Spinal cord (tissue), 10 donors: ENCODE measurements around the gene COX20. TPM values are rescaled to one million over a fixed set of nuclear protein-coding genes. Genes with fewer than 3 reads are reported as not detected.
"Not testable (repeated sequence)": the region's sequence is repeated elsewhere in the genome, so short reads cannot be mapped to it uniquely, and the experiment has no call there.

Experiments used
- DNase-seq, 6 donors: peaks; one replicate each; pipeline versions ENCODE4 v3.0.0 to v3.0.0-alpha.2; 2013 to 2015; ENCODE audit warnings: low spot score in 6 of 6, low read depth in 4 of 6
- H3K27ac ChIP-seq: one replicate; pipeline ENCODE4 v1.5.1; 2013; ENCODE audit warnings: low read depth, low read length, control low read depth
- H3K27me3 ChIP-seq: one replicate; pipeline ENCODE4 v1.6.1; 2013; ENCODE audit warnings: low read length; ENCODE audit not compliant: control insufficient read depth, insufficient read depth
- H3K36me3 ChIP-seq: one replicate; pipeline ENCODE4 v1.6.1; 2013; ENCODE audit warnings: low read length; ENCODE audit not compliant: control insufficient read depth, insufficient read depth
- H3K4me1 ChIP-seq: one replicate; pipeline ENCODE4 v1.6.1; 2013; ENCODE audit warnings: low read length; ENCODE audit not compliant: control insufficient read depth, insufficient read depth
- H3K4me3 ChIP-seq: one replicate; pipeline ENCODE4 v1.5.1; 2013; ENCODE audit warnings: low read depth, low read length, control low read depth
- H3K9me3 ChIP-seq: one replicate; pipeline ENCODE4 v1.6.1; 2013; ENCODE audit warnings: low read length; ENCODE audit not compliant: control insufficient read depth, insufficient read depth
- WGBS: methylation state at CpG from one replicate; pipeline ENCODE4 v1.1.5; 2013; ENCODE audit warnings: missing lambda C conversion rate; ENCODE audit not compliant: insufficient coverage; 5-methylcytosine and 5-hydroxymethylcytosine counted together
- long read RNA-seq, 4 donors: transcript quantifications; one replicate each; lab custom pipeline, GENCODE V29; 2026
- polyA plus RNA-seq, 2 donors: library from polyadenylated mRNA; unstranded; fragments of 120-200 nt; gene quantifications; one replicate each; pipeline ENCODE4 v1.2.1, GENCODE V29; 2013; ENCODE audit not compliant: insufficient read length in 2 of 2
- total RNA-seq, 2 donors: library from RNA; depleted of rRNA in 1 of 2; stranded (reverse); fragments of 120-200 nt in 1 of 2; fragments of >200 nt in 1 of 2; gene quantifications; one replicate each; pipeline versions ENCODE4 v1.2.3 to v1.2.4, GENCODE V29; 2013 to 2014
- donor health status: healthy.

Gene COX20
- 10 to 100 TPM; 45.5 to 66.7 TPM for total RNA-seq
- 100 to 1,000 TPM; 149 to 184 TPM for polyA plus RNA-seq
- long read RNA-seq, donor 1, transcript COX20-202 (3 exons, 1,005 nt), result minor isoform, 45 of 486 reads
- long read RNA-seq, donor 1, transcript COX20-204 (3 exons, 2,616 nt), result minor isoform, 9 of 486 reads
- long read RNA-seq, donor 1, transcript COX20-203 (4 exons, 2,631 nt), result major isoform, 85 of 486 reads
- long read RNA-seq, donor 1, partial matches to known transcripts, result 315 of 486 reads
- long read RNA-seq, donor 1, other reads (novel, unspliced or antisense), result 32 of 486 reads
- long read RNA-seq, donor 2, transcript COX20-204 (3 exons, 2,616 nt), result minor isoform, 5 of 74 reads
- long read RNA-seq, donor 2, transcript COX20-202 (3 exons, 1,005 nt), result minor isoform, 31 of 74 reads
- long read RNA-seq, donor 2, transcript COX20-203 (4 exons, 2,631 nt), result major isoform, 36 of 74 reads
- long read RNA-seq, donor 2, partial matches to known transcripts, result 0 of 74 reads
- long read RNA-seq, donor 2, other reads (novel, unspliced or antisense), result 0 of 74 reads
- long read RNA-seq, donor 3, transcript COX20-202 (3 exons, 1,005 nt), result minor isoform, 33 of 87 reads
- long read RNA-seq, donor 3, transcript COX20-203 (4 exons, 2,631 nt), result major isoform, 43 of 87 reads
- long read RNA-seq, donor 3, partial matches to known transcripts, result 7 of 87 reads
- long read RNA-seq, donor 3, other reads (novel, unspliced or antisense), result 0 of 87 reads
- long read RNA-seq, donor 4, transcript COX20-202 (3 exons, 1,005 nt), result major isoform, 63 of 618 reads
- long read RNA-seq, donor 4, transcript COX20-204 (3 exons, 2,616 nt), result minor isoform, 18 of 618 reads
- long read RNA-seq, donor 4, transcript COX20-203 (4 exons, 2,631 nt), result major isoform, 63 of 618 reads
- long read RNA-seq, donor 4, partial matches to known transcripts, result 473 of 618 reads
- long read RNA-seq, donor 4, other reads (novel, unspliced or antisense), result 0 of 618 reads

- peak; percentile 89 to 99 (median 93) for DNase-seq
- under 1% methylated on average over 61 of the region's 77 CpGs for WGBS
- Histone ChIP-seq H3K4me1 (peaks cover 13% of the 10 kb centered on the region), H3K36me3 (peaks cover 4% of the 10 kb centered on the region), H3K27ac (peak within 1 kb of the TSS; percentile 100), H3K9me3 (no peaks in the 10 kb centered on the region), H3K27me3 (no peaks in the 10 kb centered on the region), H3K4me3 (peak within 1 kb of the TSS; percentile 66)
Observed at GRCh38 chr1:244835276-244836134, at the start of gene COX20. Gene COX20 (plus strand): TSS chr1:244835658. CDS start chr1:244835715, 57 bp downstream.

GRCh38 chr1:244788493-244789275, 46.8 kb upstream of the COX20 start:
- DNase-seq, result no peak
- Histone ChIP-seq H3K4me3 (no peak overlapping the region), H3K9me3 (no peaks in the 10 kb centered on the region), H3K36me3 (no peaks in the 10 kb centered on the region), H3K27me3 (peaks cover 4% of the 10 kb centered on the region), H3K4me1 (no peaks in the 10 kb centered on the region), H3K27ac (no peak overlapping the region)
- WGBS, result 78% methylated on average over 16 of the region's 23 CpGs

- no CpG with 5 or more reads among the region's 4 CpGs for WGBS
- Histone ChIP-seq H3K9me3 (no peaks in the 10 kb centered on the region), H3K27me3 (peaks cover 4% of the 10 kb centered on the region), H3K36me3 (no peaks in the 10 kb centered on the region), H3K4me1 (no peaks in the 10 kb centered on the region), H3K27ac (no peak overlapping the region), H3K4me3 (no peak overlapping the region)
- DNase-seq, result no peak
Observed at GRCh38 chr1:244789276-244789580, 46.2 kb upstream of the COX20 start.

- Histone ChIP-seq H3K9me3 (no peaks in the 10 kb centered on the region), H3K4me1 (no peaks in the 10 kb centered on the region), H3K36me3 (no peaks in the 10 kb centered on the region), H3K4me3 (no peak overlapping the region), H3K27ac (no peak overlapping the region), H3K27me3 (peaks cover 4% of the 10 kb centered on the region)
- DNase-seq, result no peak
- WGBS, result no CpG with 5 or more reads among the region's 4 CpGs
Observed at GRCh38 chr1:244789731-244790130, 45.7 kb upstream of the COX20 start.

GRCh38 chr1:244791061-244791460, 44.4 kb upstream of the COX20 start:
- Histone ChIP-seq H3K4me3 (no peak overlapping the region), H3K4me1 (no peaks in the 10 kb centered on the region), H3K9me3 (no peaks in the 10 kb centered on the region), H3K27me3 (peaks cover 4% of the 10 kb centered on the region), H3K27ac (no peak overlapping the region), H3K36me3 (no peaks in the 10 kb centered on the region)
- WGBS, result no CpG with 5 or more reads among the region's 3 CpGs
- no peak for DNase-seq

- no peak for DNase-seq
- H3K27me3 ChIP-seq, result peaks cover 4% of the 10 kb centered on the region
Observed at GRCh38 chr1:244792188-244792850, 43.1 kb upstream of the COX20 start.

GRCh38 chr1:244794071-244794470, 41.4 kb upstream of the COX20 start:
- no peaks in the 10 kb centered on the region for H3K9me3 ChIP-seq
- no peak for DNase-seq
- no peaks in the 10 kb centered on the region for H3K36me3 ChIP-seq
- no peak overlapping the region for H3K4me3 ChIP-seq
- H3K27ac ChIP-seq, result no peak overlapping the region
- no peaks in the 10 kb centered on the region for H3K27me3 ChIP-seq
- no peaks in the 10 kb centered on the region for H3K4me1 ChIP-seq
- 85% methylated on average over 9 of the region's 9 CpGs for WGBS

More at GRCh38 chr1:244792188-244792850, 43.1 kb upstream of the COX20 start:
- H3K36me3 ChIP-seq, result no peaks in the 10 kb centered on the region
- H3K4me1 ChIP-seq, result no peaks in the 10 kb centered on the region
- no CpG with 5 or more reads among the region's 5 CpGs for whole genome bisulfite sequencing
- no peak overlapping the region for H3K27ac ChIP-seq
- no peaks in the 10 kb centered on the region for H3K9me3 ChIP-seq
- H3K4me3 ChIP-seq, result no peak overlapping the region

GRCh38 chr1:244794516-244794915, 40.9 kb upstream of the COX20 start:
- WGBS, result 86% methylated on average over 3 of the region's 6 CpGs
- not testable (repeated sequence) for H3K4me3 ChIP-seq

More at GRCh38 chr1:244794516-244794915, 40.9 kb upstream of the COX20 start:
- not testable (repeated sequence) for H3K9me3 ChIP-seq, DNase-seq, H3K27ac ChIP-seq, H3K27me3 ChIP-seq, H3K36me3 ChIP-seq, H3K4me1 ChIP-seq
